ENCODE measurements around the gene SOD3.

GRCh38 chr4:24768006-24768405 lies 27.4 kb upstream of the SOD3 start:
- TF ChIP-seq SMAD3 (CRISPR knock-in tag; IDR thresholded peaks at IDR 0.05; ENCODE audit: borderline replicate concordance) (no peak), CTCF (IDR thresholded peaks at IDR 0.05) (no peak), CBFB (CRISPR knock-in tag; IDR thresholded peaks at IDR 0.05; ENCODE audit: low read depth) (no peak), NR1H2 (CRISPR knock-in tag; IDR thresholded peaks at IDR 0.05) (no peak), AFF4 (CRISPR knock-in tag; IDR thresholded peaks at IDR 0.05; ENCODE audit: borderline replicate concordance) (no peak), ATF3 (CRISPR knock-in tag; conservative IDR thresholded peaks at IDR 0.05) (no peak), FOXP1 (CRISPR knock-in tag; IDR thresholded peaks at IDR 0.05; ENCODE audit: borderline replicate concordance) (no peak), ESRRA (CRISPR knock-in tag; IDR thresholded peaks at IDR 0.05; ENCODE audit: borderline replicate concordance) (no peak), JUN (CRISPR knock-in tag; IDR thresholded peaks at IDR 0.05) (no peak), OVOL2 (CRISPR knock-in tag; IDR thresholded peaks at IDR 0.05; ENCODE audit: borderline replicate concordance) (no peak), TEAD4 (CRISPR knock-in tag; IDR thresholded peaks at IDR 0.05) (no peak), SP1 (CRISPR knock-in tag; conservative IDR thresholded peaks at IDR 0.05) (no peak)
